Measurements from ENCODE around the gene ADGRV1. TPM values are rescaled to one million over a fixed set of nuclear protein-coding genes. Genes with fewer than 3 reads are reported as not detected.

ADGRV1 gene
- total and polyA plus RNA-seq, 4 donors = 0.36 to 0.64 (median 0.50) TPM

DNA sequence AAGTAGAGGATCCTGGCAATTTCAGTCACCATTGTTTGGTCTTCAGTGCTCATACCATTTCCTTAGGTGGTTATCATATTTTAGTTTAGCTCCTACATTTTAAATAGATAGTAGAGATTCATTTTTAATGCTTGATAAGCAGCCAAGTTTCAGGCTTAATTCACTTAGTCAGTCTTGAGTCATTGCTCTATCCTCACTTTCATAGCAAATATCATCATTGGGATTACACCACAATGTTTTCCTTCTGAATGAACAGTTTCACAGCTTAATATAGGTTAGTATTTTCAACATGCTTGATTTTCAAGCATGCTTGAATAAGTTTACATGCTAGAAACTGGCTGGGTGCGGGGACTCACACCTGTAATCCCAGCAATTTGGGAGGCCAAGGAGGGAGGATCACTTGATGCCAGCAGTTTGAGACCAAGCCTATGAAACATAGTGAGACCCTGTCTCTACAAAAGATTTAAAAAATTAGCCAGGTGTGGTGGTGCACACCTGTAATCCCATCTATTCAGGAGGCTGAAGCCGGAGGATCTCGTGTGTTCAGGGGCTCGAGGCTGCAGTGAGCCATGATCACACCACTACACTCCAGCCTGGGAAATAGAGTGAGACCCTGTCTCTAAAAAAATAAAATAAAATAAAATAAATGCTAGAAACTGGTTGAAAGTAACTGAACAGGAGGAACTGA lies 339.9 kb downstream of the ADGRV1 start:
- intact Hi-C loops (cut with DNase I) = no loop called here
- Histone ChIP-seq H3K36me3 (ENCODE audit: control insufficient read depth in 1 of 2, insufficient read depth in 2 of 2, low read length in 1 of 2) (no peaks in the 10 kb centered on the region), H3K9me3 (ENCODE audit: control insufficient read depth, low read length) (no peaks in the 10 kb centered on the region), H3K4me3 (ENCODE audit: low read length in 2 of 2) (no peak overlapping the region), H3K27me3 (ENCODE audit: control insufficient read depth in 1 of 2, insufficient read depth in 2 of 2, low read length in 1 of 2) (no peaks in the 10 kb centered on the region), H3K4me1 (ENCODE audit: control insufficient read depth in 1 of 2, insufficient read depth in 2 of 2, low read length in 2 of 2) (peaks cover 0 to 2% of the 10 kb centered on the region in 2 donors), H3K27ac (ENCODE audit: low read depth in 1 of 2, low read length in 2 of 2) (no peak overlapping the region)
- no peak for DNase-seq
- 95 to 96% methylated on average over 4 of the region's 4 CpGs for WGBS, 2 donors
- ATAC-seq (ENCODE audit: low FRiP score) = no peak

DNA sequence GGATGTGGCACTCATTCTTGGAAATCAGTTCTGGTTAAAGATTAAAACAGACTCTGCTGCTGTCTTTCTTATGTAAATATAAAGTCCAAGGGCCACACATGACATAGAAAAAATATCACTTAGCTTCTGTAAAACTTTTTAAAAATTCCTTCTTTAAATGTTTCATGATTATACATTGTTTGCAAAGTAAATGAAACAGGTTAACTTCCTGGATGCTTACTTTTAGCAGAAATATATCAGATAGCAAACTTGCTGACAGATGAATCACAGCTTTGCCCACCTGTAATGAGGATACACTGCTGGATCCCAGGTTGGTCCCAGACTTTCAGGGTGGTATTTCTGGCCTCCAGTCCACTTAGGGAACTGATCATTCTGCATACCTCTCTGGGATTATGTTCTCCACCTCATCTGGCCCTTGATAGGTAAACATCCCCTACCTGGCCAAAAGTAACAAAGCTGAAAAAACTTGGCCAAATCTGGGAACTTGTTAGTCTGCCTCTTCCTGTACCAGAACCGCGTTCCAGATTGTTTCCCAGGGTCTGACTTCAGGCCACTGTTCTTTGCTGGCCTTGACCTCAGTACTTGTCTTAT lies 340.5 kb downstream of the ADGRV1 start:
- ATAC-seq (ENCODE audit: low FRiP score) = no peak

DNA sequence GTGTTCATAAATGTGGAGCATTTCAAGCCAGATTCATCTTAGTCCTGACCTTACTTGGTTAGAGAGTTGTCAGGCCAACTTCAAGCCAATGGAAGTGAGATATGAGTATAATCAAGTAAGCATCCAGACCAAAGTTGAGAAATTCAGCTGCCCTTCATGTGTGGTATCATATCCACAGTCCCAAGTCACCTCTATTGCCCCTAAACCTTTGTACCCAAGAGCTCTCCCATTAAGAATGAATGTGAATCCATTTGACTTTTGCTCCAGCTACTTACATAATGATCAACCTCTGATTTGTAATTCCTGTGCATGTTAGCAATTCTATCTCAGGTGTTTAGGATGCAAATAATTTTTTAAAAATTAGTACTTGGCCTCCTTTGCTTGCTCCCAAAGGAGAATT lies 342.7 kb downstream of the ADGRV1 start:
- Histone ChIP-seq H3K4me1 (ENCODE audit: control insufficient read depth in 1 of 2, insufficient read depth in 2 of 2, low read length in 2 of 2) (peaks cover 0 to 2% of the 10 kb centered on the region in 2 donors), H3K27me3 (ENCODE audit: control insufficient read depth in 1 of 2, insufficient read depth in 2 of 2, low read length in 1 of 2) (no peaks in the 10 kb centered on the region), H3K27ac (ENCODE audit: low read depth in 1 of 2, low read length in 2 of 2) (no peak overlapping the region), H3K4me3 (ENCODE audit: low read length in 2 of 2) (no peak overlapping the region), H3K36me3 (ENCODE audit: control insufficient read depth in 1 of 2, insufficient read depth in 2 of 2, low read length in 1 of 2) (no peaks in the 10 kb centered on the region), H3K9me3 (ENCODE audit: control insufficient read depth, low read length) (no peaks in the 10 kb centered on the region)
- ATAC-seq (ENCODE audit: low FRiP score) (no peak), DNase-seq (no peak)
- intact Hi-C loops (cut with DNase I) = no loop called here

More for the DNA sequence above, 340.5 kb downstream of the ADGRV1 start:
- intact Hi-C loops (cut with DNase I) = no loop called here
- Histone ChIP-seq H3K27ac (ENCODE audit: low read depth in 1 of 2, low read length in 2 of 2) (no peak overlapping the region), H3K36me3 (ENCODE audit: control insufficient read depth in 1 of 2, insufficient read depth in 2 of 2, low read length in 1 of 2) (no peaks in the 10 kb centered on the region), H3K4me3 (ENCODE audit: low read length in 2 of 2) (no peak overlapping the region), H3K4me1 (ENCODE audit: control insufficient read depth in 1 of 2, insufficient read depth in 2 of 2, low read length in 2 of 2) (peaks cover 0 to 2% of the 10 kb centered on the region in 2 donors), H3K9me3 (ENCODE audit: control insufficient read depth, low read length) (no peaks in the 10 kb centered on the region), H3K27me3 (ENCODE audit: control insufficient read depth in 1 of 2, insufficient read depth in 2 of 2, low read length in 1 of 2) (no peaks in the 10 kb centered on the region)
- no peak for DNase-seq
- WGBS, 2 donors = 42 to 49% methylated on average over 2 of the region's 2 CpGs

DNA sequence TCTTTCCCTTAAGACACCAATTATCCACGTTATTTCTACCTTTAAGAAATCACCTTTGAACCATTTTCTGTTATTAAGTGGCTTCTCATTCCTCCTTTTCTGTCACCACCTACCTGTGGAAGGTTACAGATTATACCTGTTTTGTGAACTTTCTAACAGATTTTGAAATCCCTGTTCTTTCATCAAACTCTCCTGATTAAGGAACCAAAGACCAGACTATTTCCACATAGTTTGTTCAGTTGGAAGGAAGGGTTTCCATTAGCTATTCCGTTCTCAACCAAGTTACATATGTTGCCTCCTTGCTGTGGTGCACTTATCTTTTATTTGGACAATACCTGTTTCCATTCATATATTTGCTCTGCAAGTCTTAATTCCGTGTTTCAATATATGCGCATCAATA lies 343.6 kb downstream of the ADGRV1 start:
- WGBS, 2 donors = 87 to 92% methylated on average over 4 of the region's 4 CpGs
- intact Hi-C loops (cut with DNase I) = no loop called here
- Histone ChIP-seq H3K4me3 (ENCODE audit: low read length in 2 of 2) (no peak overlapping the region), H3K36me3 (ENCODE audit: control insufficient read depth in 1 of 2, insufficient read depth in 2 of 2, low read length in 1 of 2) (no peaks in the 10 kb centered on the region), H3K27ac (ENCODE audit: low read depth in 1 of 2, low read length in 2 of 2) (no peak overlapping the region), H3K4me1 (ENCODE audit: control insufficient read depth in 1 of 2, insufficient read depth in 2 of 2, low read length in 2 of 2) (peaks cover 0 to 2% of the 10 kb centered on the region in 2 donors), H3K9me3 (ENCODE audit: control insufficient read depth, low read length) (no peaks in the 10 kb centered on the region), H3K27me3 (ENCODE audit: control insufficient read depth in 1 of 2, insufficient read depth in 2 of 2, low read length in 1 of 2) (no peaks in the 10 kb centered on the region)
- DNase-seq = no peak
- no peak for ATAC-seq (ENCODE audit: low FRiP score)

DNA sequence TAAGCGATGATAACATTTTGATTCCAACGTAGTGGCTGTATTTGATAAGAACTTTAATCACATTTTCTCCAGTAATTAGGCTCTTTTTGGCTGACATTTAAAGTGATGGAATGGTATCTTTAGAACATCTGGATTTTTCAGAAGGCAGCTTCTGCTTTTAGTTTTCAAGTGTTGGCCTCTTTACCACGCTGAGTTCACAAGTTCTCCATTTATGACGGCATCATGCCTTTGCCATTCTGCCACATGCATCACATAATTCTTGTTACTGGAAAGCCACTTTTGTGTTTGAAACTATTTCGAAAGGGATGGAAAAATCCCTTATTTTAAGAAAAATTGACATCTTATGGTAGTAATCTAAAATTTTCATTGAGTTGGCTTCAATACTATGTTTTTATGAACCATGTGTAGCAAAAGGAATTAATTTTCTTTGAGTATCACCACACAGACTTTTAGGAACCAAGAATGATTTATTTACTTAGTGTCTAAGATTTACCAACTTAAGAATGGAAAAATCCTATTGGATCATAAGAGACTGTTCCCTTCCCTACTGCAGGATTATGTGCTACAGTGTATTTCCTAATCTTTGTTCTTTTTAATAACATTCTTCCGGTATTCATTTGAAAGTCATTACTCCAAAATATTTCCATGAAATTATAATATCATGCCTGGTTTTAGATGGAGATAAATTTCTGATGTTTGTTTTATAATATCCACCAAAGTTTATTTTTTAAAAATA lies 344.2 kb downstream of the ADGRV1 start:
- H3K4me1 ChIP-seq (ENCODE audit: control insufficient read depth in 1 of 2, insufficient read depth in 2 of 2, low read length in 2 of 2) = peaks cover 0 to 2% of the 10 kb centered on the region in 2 donors
- no peak overlapping the region for H3K4me3 ChIP-seq (ENCODE audit: low read length in 2 of 2)
- DNase-seq (no peak), ATAC-seq (ENCODE audit: low FRiP score) (peak; percentile 66)
- H3K36me3 ChIP-seq (ENCODE audit: control insufficient read depth in 1 of 2, insufficient read depth in 2 of 2, low read length in 1 of 2) = no peaks in the 10 kb centered on the region
- 31 to 33% methylated on average over 6 of the region's 6 CpGs for WGBS, 2 donors
- intact Hi-C loops (cut with DNase I) = no loop called here
- H3K27ac ChIP-seq (ENCODE audit: low read depth in 1 of 2, low read length in 2 of 2) = no peak overlapping the region
- H3K27me3 ChIP-seq (ENCODE audit: control insufficient read depth in 1 of 2, insufficient read depth in 2 of 2, low read length in 1 of 2) = no peaks in the 10 kb centered on the region
- no peaks in the 10 kb centered on the region for H3K9me3 ChIP-seq (ENCODE audit: control insufficient read depth, low read length)

DNA sequence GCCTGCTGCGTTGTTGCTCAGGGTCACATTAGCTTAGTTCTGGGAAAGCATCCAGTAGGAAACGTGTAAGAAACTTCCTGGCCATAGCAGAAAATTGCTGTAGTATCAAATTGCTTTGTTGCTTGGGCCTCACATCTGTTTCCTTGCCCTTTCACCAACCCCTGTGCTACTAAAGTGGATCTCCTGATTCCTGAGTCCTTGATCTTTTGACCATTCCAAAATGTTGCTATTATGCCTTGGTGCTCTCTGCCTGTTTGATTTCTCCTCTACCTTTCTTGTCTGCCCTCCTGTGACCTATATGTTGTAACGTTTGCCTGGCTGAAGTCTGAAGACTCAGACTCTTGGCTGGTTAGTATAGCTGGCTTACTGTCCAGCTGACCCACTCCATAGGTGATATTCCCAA lies 350.5 kb downstream of the ADGRV1 start:
- intact Hi-C loops (cut with DNase I) = no loop called here
- ATAC-seq (ENCODE audit: low FRiP score) (peak; percentile 29), DNase-seq (no peak)
- 6 to 12% methylated on average over 3 of the region's 3 CpGs for WGBS, 2 donors
- H3K4me3 ChIP-seq (ENCODE audit: low read length in 2 of 2) = no peak overlapping the region
- H3K4me1 ChIP-seq (ENCODE audit: control insufficient read depth in 1 of 2, insufficient read depth in 2 of 2, low read length in 2 of 2) = no peaks in the 10 kb centered on the region
- H3K27ac ChIP-seq (ENCODE audit: low read depth in 1 of 2, low read length in 2 of 2) = no peak overlapping the region
- H3K9me3 ChIP-seq (ENCODE audit: control insufficient read depth, low read length) = no peaks in the 10 kb centered on the region
- H3K36me3 ChIP-seq (ENCODE audit: control insufficient read depth in 1 of 2, insufficient read depth in 2 of 2, low read length in 1 of 2) = no peaks in the 10 kb centered on the region
- H3K27me3 ChIP-seq (ENCODE audit: control insufficient read depth in 1 of 2, insufficient read depth in 2 of 2, low read length in 1 of 2) = no peaks in the 10 kb centered on the region

DNA sequence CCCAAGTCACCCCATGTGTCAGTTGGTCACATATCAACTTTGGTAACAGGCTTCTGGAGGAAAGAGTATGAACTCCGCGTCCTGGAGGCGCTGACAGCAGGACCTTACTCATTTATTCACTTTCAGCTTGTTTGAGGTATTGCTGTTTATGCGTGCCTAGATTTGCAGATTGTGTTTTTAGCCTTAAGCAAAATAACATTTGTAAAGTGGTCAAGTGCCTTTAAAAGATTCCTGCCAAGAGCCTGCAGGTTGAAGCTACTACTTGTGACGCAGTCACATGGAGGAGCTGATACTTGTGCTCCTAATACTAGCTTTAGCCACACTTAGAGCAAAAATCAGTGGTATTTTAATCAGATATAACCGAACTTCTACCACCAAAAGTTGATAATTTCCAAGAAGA lies 351.3 kb downstream of the ADGRV1 start:
- DNase-seq (no peak), ATAC-seq (ENCODE audit: low FRiP score) (no peak)
- Histone ChIP-seq H3K27ac (ENCODE audit: low read depth in 1 of 2, low read length in 2 of 2) (no peak overlapping the region), H3K4me1 (ENCODE audit: control insufficient read depth in 1 of 2, insufficient read depth in 2 of 2, low read length in 2 of 2) (no peaks in the 10 kb centered on the region), H3K9me3 (ENCODE audit: control insufficient read depth, low read length) (no peaks in the 10 kb centered on the region), H3K36me3 (ENCODE audit: control insufficient read depth in 1 of 2, insufficient read depth in 2 of 2, low read length in 1 of 2) (no peaks in the 10 kb centered on the region), H3K4me3 (ENCODE audit: low read length in 2 of 2) (no peak overlapping the region), H3K27me3 (ENCODE audit: control insufficient read depth in 1 of 2, insufficient read depth in 2 of 2, low read length in 1 of 2) (no peaks in the 10 kb centered on the region)
- 55 to 74% methylated on average over 6 of the region's 6 CpGs for WGBS, 2 donors
- intact Hi-C loops (cut with DNase I) = no loop called here

DNA sequence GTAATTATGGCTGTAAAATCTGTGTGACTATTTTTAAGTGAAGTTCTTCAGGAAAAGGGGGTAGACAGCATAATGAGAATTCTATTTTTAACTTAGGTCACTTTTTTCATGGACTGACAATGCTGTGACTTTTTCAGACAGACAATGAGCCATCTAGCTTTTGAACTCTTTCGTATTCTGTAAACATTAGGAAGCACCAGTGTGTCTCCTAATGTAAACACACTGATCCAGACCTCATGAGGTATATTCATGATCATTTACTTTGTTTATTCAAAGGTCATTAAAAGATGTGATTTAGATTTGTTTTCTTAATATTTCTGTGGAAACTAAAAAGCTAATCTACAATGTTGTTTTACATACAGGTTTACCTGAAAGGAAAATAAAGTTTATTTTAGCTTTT lies 352.6 kb downstream of the ADGRV1 start:
- H3K4me3 ChIP-seq (ENCODE audit: low read length in 2 of 2) = no peak overlapping the region
- H3K27me3 ChIP-seq (ENCODE audit: control insufficient read depth in 1 of 2, insufficient read depth in 2 of 2, low read length in 1 of 2) = no peaks in the 10 kb centered on the region
- no peak for DNase-seq
- no peaks in the 10 kb centered on the region for H3K36me3 ChIP-seq (ENCODE audit: control insufficient read depth in 1 of 2, insufficient read depth in 2 of 2, low read length in 1 of 2)
- no peak overlapping the region for H3K27ac ChIP-seq (ENCODE audit: low read depth in 1 of 2, low read length in 2 of 2)
- H3K9me3 ChIP-seq (ENCODE audit: control insufficient read depth, low read length) = no peaks in the 10 kb centered on the region
- intact Hi-C loops (cut with DNase I) = no loop called here
- no peak for ATAC-seq (ENCODE audit: low FRiP score)
- no peaks in the 10 kb centered on the region for H3K4me1 ChIP-seq (ENCODE audit: control insufficient read depth in 1 of 2, insufficient read depth in 2 of 2, low read length in 2 of 2)
- WGBS, 2 donors = 64 to 66% methylated on average over 1 of the region's 1 CpG

DNA sequence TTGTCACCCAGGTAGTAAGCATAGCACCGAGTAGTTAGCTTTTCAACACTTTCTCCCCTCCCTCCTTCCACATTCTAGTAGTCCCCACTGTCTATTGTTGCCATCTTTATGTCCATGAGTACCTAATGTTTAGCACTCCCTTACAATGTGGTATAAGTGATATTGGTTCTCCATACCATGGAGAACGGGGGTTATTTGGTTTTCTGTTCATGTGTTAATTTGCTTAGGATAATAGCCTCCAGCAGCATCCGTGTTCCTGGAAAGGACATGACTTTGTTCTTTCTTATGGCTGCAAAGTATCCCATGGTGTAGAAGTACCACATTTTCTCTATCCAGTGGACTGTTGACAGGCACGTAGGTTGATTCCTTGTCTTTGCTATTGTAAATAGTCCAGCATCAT lies 353.9 kb downstream of the ADGRV1 start:
- ATAC-seq (ENCODE audit: low FRiP score) (no peak), DNase-seq (no peak)
- no peaks in the 10 kb centered on the region for H3K4me1 ChIP-seq (ENCODE audit: control insufficient read depth in 1 of 2, insufficient read depth in 2 of 2, low read length in 2 of 2)
- H3K4me3 ChIP-seq (ENCODE audit: low read length in 2 of 2) = no peak overlapping the region
- no peaks in the 10 kb centered on the region for H3K27me3 ChIP-seq (ENCODE audit: control insufficient read depth in 1 of 2, insufficient read depth in 2 of 2, low read length in 1 of 2)
- intact Hi-C loops (cut with DNase I) = no loop called here
- H3K27ac ChIP-seq (ENCODE audit: low read depth in 1 of 2, low read length in 2 of 2) = no peak overlapping the region
- 89 to 91% methylated on average over 4 of the region's 4 CpGs for WGBS, 2 donors
- no peaks in the 10 kb centered on the region for H3K36me3 ChIP-seq (ENCODE audit: control insufficient read depth in 1 of 2, insufficient read depth in 2 of 2, low read length in 1 of 2)
- H3K9me3 ChIP-seq (ENCODE audit: control insufficient read depth, low read length) = no peaks in the 10 kb centered on the region

Data from aorta (tissue), 5 donors.